NB4 (cell line): Measurements from ENCODE around the gene MGST1.

Experiments
- CTCF ChIP-seq: IDR thresholded peaks from one replicate; pipeline ENCODE4 v1.5.1; 2012; ENCODE audit warnings: low read depth, low read length
- POLR2A ChIP-seq: IDR thresholded peaks from 2 replicates; pipeline ENCODE4 v1.6.1; 2011; ENCODE audit warnings: mild to moderate bottlenecking; ENCODE audit not compliant: insufficient read length; ENCODE audit errors: extremely low read depth

- TF ChIP-seq POLR2A: no peak
- no peak for TF ChIP-seq CTCF
Measured at GRCh38 chr12:16303939-16304338, 43.5 kb upstream of the MGST1 start.
